ENCODE data around the gene SLC34A1.

GRCh38 chr5:177354711-177355110, 29.5 kb upstream of the SLC34A1 start:
- TF ChIP-seq POLR2AphosphoS5 (IDR thresholded peaks at IDR 0.05) (no peak), CTCF (IDR thresholded peaks at IDR 0.05) (no peak), POLR2A (IDR thresholded peaks at IDR 0.05) (no peak), EP300 (IDR thresholded peaks at IDR 0.05) (no peak)

All from gastroesophageal sphincter (tissue), 3 donors.